Activated CD4-positive, alpha-beta T cell treated with anti-CD3 and anti-CD28 coated beads for 48 hours (primary cell): ENCODE data around the gene KCNK4.
"Not testable (repeated sequence)": the region's sequence is repeated elsewhere in the genome, so short reads cannot be mapped to it uniquely, and the experiment has no call there.

ENCODE experiments used
- DNase-seq: peaks from one replicate; pipeline ENCODE4 v3.0.0-alpha.2; 2020

Gene KCNK4

GRCh38 chr11:64292460-64293254 lies 1.6 kb downstream of the KCNK4 start:
- no peak for DNase-seq

DNA sequence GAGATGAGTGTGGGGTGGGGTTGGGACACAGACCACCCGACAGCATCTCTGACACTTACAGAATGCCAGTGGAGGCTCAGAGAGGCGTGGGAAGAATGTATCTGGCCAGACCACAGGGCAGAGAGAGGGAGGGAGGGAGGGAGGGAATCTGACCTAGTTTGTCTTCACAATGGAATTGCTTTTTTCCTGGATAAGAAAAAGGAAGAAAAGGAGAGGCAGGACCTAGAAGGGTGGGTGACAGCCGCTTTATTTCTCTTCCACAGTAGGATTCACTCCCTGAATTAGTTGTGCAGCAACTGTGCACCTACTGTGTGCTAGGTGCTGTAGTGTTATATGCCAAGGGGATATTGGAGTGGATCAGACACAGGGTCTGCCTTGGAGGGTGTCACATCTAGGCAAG lies 3.7 kb downstream of the KCNK4 start:
- no peak for DNase-seq

DNA sequence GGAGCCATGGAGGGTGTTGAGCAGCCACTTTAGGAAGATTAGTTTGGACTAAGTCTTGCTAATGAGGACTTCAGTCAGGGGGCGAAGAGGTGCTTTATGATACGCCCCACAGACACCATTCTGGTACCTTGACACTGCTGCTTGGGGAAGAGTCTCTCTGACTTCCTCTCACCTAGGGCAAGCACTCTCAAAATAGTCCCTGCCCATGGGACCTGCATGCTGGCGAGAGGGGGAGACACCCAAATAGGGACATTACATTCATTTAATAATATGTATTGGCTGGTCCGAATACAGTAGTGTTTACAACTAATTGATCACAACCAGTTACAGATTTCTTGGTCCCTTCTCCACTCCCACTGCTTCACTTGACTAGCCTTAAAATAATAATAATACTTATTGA lies 4.7 kb downstream of the KCNK4 start:
- no peak for DNase-seq

DNA sequence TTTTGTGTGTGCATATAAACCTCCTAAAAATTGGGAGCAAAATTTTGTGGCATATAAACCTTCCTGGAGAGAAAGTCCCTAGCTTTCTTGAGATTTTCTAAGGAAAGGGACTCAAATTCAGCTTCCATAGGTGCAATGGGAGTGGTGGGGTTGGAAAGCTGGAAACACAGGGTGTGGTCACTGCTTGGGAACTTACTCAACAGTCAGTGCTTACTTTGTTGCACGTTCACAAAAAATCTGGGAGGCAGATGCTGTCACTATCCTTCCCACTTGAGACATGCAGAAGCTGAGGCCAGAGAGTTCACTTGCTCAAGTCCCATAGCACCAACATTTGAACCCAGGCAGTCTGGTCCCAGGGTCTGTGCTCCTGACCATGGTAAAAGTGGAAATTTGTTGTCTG lies 5.1 kb downstream of the KCNK4 start:
- DNase-seq: no peak

DNA sequence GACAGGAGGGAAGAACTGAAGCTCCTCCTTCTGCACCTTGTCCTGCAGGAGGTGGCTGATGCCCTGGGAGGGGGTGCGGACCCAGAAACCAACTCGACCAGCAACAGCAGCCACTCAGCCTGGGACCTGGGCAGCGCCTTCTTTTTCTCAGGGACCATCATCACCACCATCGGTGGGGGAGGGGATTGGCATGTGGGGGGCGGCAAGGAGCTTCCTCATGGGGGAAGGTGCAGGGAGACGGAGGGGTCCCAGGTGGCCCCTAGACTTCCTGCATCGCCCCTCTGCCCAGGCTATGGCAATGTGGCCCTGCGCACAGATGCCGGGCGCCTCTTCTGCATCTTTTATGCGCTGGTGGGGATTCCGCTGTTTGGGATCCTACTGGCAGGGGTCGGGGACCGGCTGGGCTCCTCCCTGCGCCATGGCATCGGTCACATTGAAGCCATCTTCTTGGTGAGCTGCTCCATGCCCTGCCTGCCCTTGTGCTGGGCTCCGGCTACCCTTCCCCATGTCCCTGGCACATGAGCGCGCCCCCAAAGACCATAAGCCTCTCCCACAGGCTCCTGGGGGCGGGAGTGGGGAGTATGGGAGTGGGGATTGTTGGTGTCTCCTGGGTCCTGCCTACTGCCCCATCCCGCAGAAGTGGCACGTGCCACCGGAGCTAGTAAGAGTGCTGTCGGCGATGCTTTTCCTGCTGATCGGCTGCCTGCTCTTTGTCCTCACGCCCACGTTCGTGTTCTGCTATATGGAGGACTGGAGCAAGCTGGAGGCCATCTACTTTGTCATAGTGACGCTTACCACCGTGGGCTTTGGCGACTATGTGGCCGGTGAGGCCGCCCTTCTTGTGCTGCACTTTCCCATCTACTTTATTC lies 6.0 kb downstream of the KCNK4 start:
- DNase-seq: no peak

GRCh38 chr11:64297699-64298358 lies 6.7 kb downstream of the KCNK4 start:
- DNase-seq: no peak

GRCh38 chr11:64298966-64299846 lies 8.1 kb downstream of the KCNK4 start:
- no peak for DNase-seq

DNA sequence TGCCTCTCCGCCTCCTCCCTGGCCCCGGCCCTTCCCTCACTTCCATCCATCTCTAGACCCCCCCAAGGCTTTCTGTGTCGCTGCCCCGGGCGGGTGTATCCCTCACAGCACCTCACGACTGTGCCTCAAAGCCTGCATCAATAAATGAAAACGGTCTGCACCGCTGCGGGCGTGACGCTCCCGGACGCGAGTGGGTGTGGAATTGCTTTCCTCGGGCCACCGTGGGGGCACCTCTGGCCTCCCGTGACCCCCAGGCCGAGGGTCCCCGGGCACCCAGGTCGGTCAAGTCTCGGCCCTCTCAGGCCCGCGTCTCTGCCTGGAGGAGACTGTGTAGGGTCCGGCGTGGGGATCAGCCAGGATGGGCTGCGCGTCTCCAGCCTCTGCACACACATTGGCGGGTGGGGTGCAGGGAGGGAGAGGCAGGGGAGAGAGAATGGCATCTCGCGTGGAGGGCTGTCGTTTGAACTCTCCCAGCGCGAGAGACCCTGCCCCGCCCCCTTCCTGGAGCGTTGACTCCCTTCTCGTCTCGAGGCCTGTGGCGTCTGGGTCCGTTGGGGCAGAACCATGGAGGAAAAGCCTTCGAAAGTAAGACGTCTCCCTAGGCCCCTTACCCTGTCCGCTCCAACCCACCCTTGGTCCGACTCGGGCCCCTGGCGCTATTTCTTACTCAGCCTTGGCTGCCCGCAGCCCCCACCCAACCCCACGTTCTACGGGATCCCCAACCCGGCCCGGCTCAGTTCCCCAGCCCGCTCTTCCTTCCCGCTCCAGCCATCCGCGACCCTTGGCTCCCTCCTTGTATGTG lies 8.9 kb downstream of the KCNK4 start, which contains the start of gene CATSPERZ:
Gene CATSPERZ (plus strand): TSS at position 512 of the 802 bp plus-strand sequence. CDS start 53 bp downstream, at position 565.
- no peak for DNase-seq

- no peak for DNase-seq
Observed at GRCh38 chr11:64303109-64304031, 12.3 kb downstream of the KCNK4 start.

DNA sequence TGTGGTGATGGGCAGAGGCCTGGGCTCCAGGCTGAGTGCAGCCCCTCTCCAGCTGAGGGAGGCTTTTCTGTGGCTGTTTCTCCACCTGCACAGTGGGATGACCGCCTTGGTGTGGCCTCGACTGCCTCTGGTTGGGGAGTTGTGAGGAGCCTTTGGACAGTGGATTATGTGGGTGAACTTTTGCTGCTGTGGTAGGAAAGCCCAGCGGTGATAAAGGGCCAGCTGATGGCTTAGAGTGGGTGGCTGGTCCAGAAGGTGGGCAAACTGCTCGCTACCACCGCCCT lies 12.9 kb downstream of the KCNK4 start:
- no peak for DNase-seq

GRCh38 chr11:64304316-64305072 lies 13.4 kb downstream of the KCNK4 start:
- DNase-seq: peak; percentile 99

GRCh38 chr11:64305075-64305690 lies 14.1 kb downstream of the KCNK4 start, which contains the start of gene ESRRA:
Gene ESRRA, plus strand, starts transcription at chr11:64305524. Its CDS starts 1,656 bp downstream, at chr11:64307180.
- DNase-seq: peak; percentile 100

- peak; percentile 79 for DNase-seq
Observed at GRCh38 chr11:64305691-64306562, 14.8 kb downstream of the KCNK4 start.

- DNase-seq: no peak
Observed at GRCh38 chr11:64306563-64306875, 15.4 kb downstream of the KCNK4 start.

GRCh38 chr11:64306876-64307622 lies 15.9 kb downstream of the KCNK4 start:
- DNase-seq: no peak

- DNase-seq: not testable (repeated sequence)
Observed at GRCh38 chr11:64307795-64308194, 16.7 kb downstream of the KCNK4 start.

DNA sequence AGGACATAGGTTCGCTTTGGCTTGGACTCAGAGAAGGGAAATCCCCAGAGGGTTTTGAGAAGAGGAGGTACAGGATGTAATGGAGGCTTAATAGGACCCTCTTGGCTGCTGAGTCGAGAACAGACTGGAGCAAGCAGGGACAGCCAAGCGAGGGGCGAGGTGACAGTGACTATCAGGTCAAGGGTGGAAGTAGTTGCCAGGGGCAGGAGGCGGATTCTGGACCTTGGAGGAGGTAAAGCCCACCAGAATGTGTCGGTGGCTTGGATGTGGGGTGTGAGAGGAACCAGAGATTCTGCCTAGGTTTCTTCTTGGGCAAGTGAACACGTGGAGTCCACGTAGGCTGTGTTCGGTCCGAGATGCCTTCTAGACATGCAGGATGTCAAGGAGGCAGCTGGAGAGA lies 21.8 kb downstream of the KCNK4 start:
- no peak for DNase-seq
